NCI-H2107 (cell line): ENCODE measurements around the gene CRTAC1.

Source experiments
- DNase-seq: peaks from one replicate; lab custom pipeline; 2025; lab: John Stamatoyannopoulos, UW

Gene CRTAC1

GRCh38 chr10:97924678-97925077 is 105.7 kb downstream of the CRTAC1 start:
- no peak for DNase-seq

GRCh38 chr10:97923476-97923875 is 106.9 kb downstream of the CRTAC1 start:
- no peak for DNase-seq

DNA sequence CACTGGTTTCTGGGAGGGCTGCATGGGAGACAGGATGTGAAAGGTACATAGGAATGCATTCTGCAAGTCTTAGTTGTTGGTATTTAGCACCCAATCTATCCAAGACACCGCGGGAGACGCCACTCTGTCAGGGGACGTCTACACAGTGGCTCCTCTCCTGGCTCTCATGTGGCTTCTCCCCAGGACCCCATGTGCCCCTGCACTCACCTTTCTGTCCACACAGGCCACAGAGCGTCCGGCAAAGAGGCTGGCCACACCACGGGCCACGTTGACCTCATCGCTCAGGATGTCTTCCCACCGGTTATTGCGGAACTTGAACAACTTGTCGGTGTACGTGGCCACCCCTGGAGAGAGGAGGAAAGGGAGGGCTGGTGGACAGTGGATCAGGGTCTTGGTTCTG is 107.4 kb downstream of the CRTAC1 start:
- DNase-seq: no peak

GRCh38 chr10:97922022-97922758 is 108.2 kb downstream of the CRTAC1 start:
- no peak for DNase-seq

DNA sequence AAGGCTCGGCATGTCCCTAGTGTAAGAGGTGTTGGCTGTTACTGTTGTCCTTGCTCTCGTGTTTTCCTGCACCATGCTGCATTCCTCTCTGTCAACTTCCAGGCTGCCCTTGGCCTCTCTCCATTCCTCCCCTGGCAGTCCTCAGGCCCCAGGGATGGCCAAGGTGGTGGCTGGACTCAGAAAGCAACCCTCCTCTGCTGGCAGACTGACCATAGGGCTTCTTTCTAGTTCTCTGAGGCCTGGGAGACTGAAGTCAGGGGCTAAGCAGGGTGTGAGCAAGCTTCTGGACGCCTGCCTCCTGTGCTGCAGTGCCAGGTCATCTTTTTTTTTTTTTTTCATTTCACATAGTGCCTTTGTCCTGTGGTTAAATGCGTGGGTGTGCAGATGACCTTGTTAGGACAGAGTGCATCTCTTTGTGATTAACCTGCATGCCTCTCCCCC is 108.8 kb downstream of the CRTAC1 start:
- no peak for DNase-seq

DNA sequence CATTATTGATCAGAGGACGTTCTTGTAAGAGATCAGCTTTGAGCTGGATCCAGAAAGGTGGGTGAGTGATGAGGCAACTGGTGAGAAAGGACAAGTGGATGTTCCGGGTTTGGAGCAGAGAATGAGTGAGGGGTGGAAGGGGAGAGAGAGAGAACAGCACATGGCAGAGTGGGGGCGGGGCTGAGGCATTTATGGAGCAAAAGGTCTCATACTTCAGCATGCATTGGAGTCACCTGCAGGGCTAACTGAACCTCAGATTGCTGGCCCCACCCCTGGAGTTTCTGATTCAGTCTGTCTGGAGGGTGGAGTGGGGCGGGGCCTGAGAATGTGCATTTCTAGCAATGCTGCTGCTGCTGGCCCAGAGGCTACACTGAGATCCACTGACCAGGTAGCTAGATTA is 109.6 kb downstream of the CRTAC1 start:
- no peak for DNase-seq

DNA sequence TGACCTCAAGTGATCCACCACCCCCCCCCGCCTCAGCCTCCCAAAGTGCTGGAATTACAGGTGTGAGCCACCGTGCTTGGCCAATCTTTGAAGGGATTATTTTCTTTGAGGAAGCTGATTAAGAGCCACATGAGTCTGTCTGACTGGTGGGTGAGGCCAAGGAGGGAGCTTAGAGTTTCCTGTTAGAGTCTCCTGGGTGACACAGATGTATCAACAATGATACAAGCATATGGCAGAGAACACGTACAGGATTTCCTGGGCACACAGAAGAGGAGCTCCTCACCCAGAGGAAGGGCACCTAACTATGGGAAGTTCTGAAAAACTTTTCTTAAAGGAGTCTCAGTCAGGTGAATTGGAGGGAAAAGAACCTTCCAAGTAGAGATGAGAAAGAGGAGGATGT is 111.4 kb downstream of the CRTAC1 start:
- no peak for DNase-seq

DNA sequence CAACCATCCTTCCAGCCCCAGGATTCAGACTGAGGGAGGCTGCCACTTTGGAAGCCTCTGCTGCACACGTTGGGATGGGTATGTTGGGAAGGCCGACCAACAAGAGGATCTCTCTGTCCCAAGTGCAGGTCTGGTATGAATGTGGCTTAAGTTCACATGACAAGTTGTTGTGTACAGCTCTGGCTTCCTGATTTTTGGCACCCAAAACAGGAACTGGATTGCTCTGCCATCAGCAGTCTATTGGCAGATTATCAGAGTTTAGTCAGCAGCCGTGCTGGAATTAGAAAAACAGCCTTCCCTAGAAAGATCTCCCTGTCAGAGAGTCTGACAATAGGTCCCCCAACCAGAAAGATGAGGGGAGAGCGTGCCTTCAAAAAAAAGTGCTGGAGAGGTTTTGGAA is 113.8 kb downstream of the CRTAC1 start:
- DNase-seq: no peak

GRCh38 chr10:97915346-97916131 is 114.9 kb downstream of the CRTAC1 start:
- no peak for DNase-seq

DNA sequence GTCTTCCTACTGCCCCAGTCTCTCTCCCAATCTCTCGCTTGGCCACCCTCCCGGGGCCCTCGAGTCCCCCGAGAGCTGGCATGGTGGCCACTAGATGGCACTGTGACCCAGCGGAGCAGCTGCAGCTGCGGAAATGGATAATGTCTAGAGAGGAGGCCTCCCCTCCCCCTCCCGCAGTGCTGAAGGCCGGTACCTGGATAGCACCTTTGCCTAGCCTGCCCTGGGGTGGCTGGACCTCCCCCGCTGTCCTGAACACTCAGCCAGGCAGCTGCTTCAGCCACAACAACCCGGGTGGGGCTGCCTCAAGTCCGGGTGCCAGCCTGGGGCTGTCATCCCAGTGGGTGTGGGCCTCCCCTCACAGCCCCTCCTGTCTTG is 115.6 kb downstream of the CRTAC1 start:
- no peak for DNase-seq

- no peak for DNase-seq
Measured at GRCh38 chr10:97914171-97914836, 116.1 kb downstream of the CRTAC1 start.

DNA sequence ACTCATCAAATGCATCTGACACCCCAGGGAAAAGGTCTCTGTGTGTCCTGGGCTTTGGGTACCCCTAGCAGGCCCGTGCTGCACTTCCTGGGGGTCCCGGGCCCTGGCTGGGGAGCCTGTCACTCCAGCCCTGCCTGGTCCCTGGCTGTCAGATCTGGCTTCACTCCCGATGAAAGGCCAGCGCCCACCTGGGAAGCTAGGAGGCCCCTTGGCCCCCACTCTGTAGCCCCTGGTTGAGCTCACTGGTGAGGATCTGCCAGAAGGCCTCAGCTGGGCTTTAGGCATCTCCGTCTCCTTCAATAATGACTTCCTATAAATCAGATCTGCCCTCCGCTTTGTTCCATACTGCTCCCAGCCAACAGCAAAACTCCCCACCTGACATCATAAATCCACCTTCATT is 116.8 kb downstream of the CRTAC1 start:
- no peak for DNase-seq

- no peak for DNase-seq
Measured at GRCh38 chr10:97913193-97913592, 117.2 kb downstream of the CRTAC1 start.

DNA sequence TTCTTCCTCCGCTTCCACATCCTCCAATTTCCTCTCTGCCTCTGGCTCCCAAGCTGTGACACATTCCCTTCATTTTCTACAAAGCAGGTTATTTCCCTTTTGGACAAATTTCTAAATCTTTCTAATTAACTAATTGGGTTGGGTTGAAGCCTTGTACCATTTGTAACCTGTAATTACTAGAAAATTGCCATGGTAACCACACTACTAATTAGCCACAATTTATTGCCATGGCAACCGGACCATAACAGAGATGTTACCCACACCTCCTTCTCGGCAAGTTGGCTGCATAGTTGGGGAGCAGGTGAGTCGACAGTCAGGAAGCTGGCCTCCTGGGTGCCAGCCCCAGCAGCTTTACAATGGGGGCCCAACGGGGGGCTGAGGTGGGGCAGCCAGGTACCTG is 119.2 kb downstream of the CRTAC1 start:
- no peak for DNase-seq

- DNase-seq: no peak
Measured at GRCh38 chr10:97910661-97911060, 119.8 kb downstream of the CRTAC1 start.

DNA sequence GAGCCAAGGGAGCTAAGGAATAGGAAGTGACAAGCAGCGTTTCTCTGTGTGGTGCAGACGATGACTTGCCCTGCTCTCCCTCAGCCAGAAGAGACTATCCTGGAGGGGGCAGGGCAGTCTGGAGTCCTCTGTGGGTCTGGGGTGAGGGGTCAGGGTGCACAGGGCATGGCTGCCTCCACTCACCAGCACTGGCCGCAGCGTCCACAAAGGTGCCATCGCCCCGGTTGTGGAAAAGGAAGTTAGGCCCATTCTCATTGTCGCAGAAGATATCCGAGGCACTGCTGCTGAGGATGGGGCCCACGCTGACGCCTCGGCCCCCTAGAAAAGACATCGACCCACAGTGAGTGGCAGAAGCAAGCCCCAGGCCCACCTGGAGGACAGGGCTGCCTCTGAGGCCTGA is 122.6 kb downstream of the CRTAC1 start:
- DNase-seq: no peak

- DNase-seq: no peak
Measured at GRCh38 chr10:97907211-97907610, 123.2 kb downstream of the CRTAC1 start.

DNA sequence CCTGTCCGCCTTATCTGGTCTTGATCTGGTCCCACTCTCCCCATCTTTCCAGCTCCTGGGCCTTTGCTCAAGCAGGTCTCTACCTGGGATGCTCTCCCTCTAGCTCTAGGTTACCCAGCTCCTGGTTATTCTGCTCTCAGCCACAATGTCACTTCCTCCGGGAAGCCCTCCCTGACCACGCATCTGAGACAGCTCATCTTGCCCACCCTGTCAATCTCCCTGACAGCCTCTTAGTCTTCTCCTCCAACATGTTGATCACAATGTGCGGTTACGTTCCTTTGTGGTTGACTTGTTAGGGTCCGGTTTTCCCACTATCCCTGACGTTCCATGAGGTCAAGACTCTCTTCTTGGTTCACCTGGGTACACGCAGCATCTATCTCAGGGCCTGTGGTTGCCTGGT is 125.1 kb downstream of the CRTAC1 start:
- DNase-seq: no peak

DNA sequence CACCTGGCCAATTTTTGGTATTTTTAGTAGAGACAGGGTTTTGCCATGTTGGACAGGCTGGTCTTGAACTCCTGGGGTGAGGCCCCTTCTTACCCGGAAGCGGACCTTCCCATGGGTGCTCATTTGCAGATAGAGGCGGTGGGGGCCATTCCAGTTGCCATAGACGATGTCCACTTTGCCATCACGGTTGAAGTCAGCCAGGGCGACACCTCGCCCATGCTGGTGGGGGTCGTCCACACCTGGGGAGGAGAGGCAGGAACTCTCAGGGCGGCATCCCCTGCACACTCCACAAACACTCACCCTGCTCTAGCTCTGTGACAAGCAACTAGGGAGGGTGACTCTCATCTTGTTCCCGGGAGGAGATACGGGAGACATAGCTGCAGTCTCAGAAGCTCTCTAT is 125.8 kb downstream of the CRTAC1 start:
- DNase-seq: no peak

DNA sequence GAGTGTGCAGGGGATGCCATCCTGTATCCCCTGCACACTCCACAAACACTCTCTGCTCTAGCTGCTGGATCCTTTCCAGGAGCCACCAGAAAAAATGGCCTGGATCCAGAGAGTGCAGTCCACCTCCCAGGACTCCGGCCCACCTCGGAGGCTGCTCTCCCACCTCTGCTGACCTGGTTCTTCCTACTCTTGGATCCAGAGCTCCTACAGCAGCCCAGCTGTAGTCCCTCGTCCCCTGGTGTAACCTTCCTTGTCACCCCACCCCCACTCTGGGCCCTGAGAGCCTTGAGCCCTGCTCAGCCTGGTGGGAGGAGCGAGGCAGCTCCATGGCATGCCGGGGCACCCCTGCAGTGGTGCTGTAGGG is 126.4 kb downstream of the CRTAC1 start:
- DNase-seq: no peak

DNA sequence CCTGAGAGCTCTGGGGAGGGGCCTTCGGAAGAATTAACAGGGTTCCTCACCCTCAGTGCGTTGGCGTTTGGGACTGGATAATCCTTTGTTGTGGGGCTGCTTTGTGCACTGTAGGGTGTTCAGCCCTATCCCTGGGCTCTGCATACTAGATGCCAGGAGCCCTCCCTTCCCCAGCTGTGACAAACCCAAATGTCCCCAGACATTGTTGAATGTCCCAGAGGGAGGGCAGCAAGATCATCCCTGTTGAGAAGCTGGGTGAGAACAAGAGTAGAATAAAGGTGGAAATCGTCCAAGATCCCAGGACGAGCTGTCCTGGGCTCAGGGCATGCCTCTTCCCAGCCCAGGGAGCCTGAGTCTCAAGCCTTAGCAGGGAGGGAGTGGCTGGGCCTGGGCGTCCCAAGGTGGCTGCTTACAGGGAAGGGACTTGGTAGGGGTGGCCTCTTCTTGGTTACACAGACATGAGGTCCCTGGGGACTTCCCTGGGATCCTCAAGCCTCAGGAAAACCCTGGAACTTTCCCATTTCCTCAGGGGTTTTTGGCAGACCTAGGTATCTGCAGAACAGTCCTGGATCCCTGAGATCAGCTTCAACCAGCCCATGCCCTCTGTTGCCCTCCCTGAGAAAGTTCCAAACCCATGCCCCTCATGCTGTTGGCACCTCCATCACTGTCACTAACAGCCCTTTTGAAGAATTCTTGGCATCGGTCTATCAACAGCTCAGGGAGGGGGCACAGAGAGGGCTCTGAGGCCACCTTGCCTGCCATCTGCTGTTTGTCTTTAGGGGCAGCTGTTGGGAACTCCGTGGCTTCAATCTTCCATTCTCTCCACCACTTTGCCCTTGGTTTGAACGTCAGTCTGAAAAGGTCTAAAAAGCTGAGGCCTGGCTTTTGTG is 127.0 kb downstream of the CRTAC1 start:
- no peak for DNase-seq

DNA sequence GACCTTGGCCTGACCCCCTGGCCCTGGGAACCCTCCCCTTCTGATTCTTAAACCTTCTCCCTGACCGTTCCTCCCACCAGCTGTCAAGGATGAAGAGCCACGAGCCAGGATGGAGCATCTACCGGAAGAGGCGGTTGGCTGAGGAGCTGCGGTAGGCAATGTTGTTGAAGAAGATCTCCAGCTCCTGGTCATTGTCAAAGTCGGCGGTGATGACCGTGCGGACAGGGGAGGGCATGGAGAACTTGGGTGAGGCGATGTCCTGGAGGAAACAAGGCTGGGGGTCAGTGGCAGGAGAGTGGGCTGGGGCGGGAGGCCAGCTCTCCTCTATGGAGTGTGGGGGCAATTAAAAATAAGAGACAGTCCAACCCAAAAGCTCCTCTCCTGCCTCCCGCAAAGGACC is 129.0 kb downstream of the CRTAC1 start:
- DNase-seq: no peak
